NCI-H128 (cell line): ENCODE data around the gene ARL8A.
"Not testable (repeated sequence)": the region's sequence is repeated elsewhere in the genome, so short reads cannot be mapped to it uniquely, and the experiment has no call there.

Experiments used
- DNase-seq: peaks from one replicate; lab custom pipeline; 2025; ENCODE audit not compliant: unreplicated experiment; lab: John Stamatoyannopoulos, UW

ARL8A gene

DNA sequence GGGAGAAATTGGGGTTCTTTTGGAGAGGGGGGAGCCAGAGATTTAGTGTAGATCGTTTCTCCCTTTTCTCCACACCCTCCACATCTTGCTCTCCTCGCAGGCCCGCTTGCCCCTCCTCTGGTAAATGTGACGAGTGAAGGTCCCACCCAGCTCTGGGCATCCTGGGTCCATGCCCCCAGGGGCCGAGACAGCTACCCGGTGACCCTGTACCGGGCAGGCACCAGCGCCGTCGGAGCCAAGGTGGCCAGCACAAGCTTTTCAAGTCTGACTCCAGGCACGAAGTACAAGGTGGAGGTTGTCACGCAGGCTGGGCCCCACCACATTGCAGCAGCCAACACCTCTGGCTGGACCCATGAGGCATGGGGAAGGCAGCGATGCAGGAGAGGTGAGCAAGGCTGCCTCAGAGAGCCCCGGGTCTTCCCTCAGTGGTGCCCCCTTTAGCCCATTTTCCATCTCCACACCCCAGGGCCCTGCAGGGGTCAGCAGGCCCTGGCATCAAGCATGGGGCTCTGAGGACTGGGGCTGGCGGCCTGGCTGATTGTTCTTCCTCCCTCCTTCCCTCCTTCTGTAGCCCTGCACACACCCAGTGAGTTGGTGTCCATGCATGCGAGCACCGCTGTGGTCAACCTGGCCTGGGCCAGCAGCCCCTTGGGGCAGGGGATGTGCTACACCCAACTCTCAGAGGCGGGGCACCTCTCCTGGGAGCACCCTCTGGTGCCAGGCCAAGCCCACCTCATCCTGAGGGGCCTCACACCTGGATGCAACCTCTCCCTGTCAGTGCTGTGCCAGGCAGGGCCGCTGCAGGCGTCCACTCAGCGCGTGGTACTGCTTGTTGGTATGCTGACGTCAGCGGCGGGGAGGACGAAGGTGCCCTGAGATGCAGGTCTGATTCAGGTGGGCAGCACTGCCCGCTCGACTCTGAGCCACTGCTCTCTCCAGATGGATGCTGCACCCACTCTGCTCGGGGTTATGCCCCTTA lies 32.7 kb upstream of the ARL8A start:
- DNase-seq: no peak

DNA sequence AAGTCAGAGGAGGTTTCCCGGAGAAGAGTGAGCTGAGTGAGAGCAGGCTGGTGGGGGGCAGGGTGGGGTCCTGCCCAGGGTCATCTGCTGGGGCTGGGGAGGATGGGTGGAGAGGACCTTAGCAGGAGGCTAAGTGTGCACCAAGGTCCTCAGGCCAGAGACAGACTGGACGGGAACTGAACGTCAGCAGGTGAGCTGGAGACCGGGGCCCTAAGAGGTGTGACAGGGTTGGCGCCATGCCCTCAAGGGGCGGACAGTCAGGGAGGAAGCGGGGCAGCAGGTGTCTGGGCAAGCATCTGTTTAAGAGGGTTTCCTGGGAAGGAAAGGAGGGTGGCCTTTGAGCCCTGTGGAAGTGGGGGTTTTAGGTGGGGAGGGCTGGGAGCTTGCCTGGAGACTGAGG lies 29.5 kb upstream of the ARL8A start:
- DNase-seq: no peak

DNA sequence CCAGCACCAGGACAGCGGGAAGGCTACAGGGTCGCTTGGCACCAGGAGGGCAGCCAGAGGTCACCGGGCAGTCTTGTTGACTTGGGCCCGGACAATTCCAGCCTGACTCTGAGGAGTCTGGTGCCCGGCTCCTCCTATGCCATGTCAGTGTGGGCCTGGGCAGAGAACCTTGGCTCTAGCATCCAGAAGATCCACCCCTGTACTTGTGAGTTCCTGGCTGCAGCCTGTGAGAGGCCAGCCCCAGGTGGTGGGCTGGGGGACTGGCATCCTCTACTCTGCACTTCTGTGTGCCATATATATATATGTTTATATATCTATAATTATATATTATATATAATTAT lies 27.4 kb upstream of the ARL8A start:
- DNase-seq: no peak

DNA sequence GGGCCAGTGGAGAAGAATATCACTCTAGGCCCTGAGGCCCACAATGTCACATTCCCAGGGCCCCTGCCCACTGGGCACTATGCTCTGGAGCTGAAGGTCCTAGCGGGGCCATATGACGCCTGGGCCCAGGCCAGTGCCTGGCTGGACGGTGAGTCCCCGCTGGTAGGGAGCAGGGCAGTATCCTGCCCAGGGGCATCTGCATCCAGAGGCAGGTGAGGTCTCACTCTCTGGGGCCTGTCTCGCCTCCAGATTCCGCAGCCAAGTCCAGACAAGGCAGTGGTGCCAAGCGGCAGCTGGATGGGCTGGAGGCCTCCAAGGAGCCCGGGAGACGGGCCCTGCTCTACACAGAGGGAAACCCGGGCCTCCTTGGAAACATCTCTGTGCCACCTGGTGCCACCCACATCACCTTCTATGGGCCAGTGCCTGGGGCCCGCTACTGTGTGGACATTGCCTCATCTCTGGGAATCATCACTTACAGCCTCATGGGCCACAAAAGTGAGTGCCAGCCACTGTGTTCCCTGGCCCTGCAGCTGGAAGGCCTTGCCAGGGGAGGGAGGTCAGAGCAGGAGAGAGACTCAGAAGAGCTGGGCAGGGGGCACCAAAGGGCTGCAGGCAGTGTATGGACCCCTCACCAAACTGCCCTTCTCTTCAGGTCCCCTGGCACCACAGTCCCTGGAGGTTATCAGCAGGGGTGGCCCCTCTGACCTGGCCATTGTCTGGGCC lies 26.9 kb upstream of the ARL8A start:
- no peak for DNase-seq

DNA sequence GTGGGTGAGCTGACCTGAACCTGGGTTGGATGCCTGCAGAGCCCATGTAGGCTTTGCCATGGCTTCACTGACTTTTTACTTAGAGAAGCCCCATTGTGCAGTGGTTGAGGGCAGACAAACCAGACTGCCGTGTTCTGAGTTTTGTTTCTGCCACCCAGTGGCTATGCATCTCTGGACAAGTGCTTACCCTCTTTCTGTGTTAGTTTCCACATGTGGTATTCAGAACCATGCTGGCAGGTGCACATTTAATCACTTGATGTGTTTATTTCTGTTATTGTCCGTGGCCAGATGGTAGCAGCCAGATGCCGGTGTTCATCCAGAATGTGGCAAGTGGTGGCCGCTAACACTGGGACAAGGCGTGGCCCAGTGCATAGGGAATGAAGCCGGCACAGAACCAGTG lies 26.2 kb upstream of the ARL8A start:
- DNase-seq: no peak

DNA sequence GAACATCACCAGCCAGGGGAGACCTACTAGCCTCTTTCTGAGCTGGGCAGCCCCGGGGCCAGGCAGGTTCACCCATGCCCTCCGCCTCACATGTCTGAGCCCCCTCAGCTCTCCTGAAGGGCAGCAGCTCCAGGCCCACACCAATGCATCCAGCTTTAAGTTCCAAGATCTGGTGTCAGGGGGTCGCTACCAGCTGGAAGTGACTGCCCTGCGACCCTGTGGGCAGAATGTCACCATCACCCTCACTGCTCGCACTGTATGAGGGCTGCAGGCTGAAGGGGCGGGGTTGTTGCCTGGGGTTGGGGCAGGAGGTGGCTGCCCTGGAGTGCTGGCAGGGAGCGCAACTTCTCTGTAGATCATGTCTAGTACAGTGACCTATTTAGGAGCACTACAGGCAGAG lies 24.3 kb upstream of the ARL8A start:
- DNase-seq: no peak

DNA sequence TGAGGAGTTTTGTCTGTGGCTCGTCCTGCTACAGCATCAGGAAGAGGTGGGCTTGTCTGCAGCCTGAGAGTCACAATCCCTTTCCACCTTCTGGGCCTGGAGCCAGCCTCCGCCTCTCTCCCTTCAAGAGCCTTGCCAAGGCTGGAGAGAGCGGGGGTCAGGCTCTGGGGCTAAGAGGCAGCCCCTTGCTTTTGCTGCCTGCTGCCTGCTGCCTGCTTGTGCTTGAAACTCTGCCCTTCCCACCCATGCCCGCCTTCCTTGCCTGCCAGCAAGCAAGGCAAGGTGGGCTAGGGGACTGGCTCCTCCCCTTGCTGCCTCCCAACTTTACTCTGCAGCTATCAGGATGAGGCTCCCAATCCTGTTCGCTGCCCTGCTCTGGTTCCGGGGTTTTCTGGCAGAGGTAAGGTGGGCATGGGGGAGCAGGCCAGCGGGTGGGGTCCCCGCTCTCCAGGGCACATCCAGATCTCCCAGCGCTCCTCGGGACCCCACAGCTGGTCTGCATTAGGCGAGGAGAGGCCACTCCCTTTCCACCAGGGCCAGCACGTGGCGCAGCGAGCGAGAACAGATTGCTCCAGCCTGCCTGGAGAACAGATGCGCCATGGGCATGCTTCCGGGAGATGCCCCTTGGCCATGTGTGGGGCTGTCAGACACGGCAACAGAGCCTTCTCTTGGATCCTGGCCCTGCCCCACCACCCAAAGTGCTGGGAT lies 23.3 kb upstream of the ARL8A start:
- no peak for DNase-seq

DNA sequence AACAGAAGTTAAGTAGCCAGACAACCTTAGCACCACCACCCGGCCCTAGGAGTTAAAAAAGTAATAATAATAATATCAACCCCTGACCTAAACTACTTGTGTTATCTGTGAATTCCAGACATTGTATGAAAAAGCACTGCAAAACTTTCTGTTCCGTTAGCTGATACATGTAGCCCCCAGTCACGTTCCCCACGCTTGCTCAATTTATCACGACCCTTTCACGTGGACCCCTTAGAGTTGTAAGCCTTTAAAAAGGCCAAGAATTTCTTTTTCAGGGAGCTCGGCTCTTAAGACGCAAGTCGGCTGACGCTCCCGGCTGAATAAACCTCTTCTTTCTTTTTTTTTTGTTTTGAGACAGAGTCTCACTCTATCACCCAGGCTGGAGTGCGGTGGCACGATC lies 22.5 kb upstream of the ARL8A start:
- DNase-seq: not testable (repeated sequence)

DNA sequence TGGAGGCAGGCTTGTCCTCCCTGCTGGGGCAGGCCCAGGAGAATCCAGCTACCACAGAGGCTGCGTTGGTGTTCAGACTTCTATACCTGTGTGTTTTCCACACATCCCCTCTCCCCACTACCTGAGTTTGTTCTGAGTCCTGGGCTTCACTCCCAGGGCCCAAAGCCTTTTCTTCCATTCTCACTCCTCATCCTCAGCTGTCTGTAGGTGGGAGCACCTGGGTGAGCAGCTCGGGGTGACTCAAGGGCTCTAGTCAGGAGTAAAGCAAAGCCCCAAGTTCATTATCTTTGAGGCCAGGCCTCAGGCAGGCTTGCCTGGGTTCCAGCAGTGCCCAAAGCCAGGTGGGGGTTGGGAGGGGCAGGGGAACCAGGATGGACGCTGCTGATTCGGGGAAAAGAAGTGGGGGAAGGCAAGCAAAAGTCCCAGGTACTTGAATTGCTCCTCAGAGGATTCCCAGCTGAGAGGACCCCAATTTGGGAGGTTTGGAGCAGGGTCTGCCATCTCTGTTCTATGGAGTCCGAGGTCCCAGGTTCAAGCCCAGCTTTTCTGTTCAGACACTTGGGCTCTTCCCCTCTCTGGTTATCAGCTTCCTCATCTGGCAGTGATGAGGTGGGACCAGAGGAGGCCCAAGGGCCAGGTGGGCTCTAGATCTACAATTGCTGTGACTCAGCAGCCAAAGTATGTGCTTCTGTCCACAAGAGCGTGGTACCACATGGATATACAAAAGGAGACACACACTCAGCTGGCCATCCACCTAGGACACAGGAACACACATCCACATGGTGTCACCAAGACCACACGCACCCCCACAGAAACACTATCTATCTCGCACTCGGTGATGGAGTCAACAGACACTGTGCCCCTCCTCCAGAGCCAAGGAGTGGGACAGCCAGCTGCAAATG lies 21.7 kb upstream of the ARL8A start:
- no peak for DNase-seq

DNA sequence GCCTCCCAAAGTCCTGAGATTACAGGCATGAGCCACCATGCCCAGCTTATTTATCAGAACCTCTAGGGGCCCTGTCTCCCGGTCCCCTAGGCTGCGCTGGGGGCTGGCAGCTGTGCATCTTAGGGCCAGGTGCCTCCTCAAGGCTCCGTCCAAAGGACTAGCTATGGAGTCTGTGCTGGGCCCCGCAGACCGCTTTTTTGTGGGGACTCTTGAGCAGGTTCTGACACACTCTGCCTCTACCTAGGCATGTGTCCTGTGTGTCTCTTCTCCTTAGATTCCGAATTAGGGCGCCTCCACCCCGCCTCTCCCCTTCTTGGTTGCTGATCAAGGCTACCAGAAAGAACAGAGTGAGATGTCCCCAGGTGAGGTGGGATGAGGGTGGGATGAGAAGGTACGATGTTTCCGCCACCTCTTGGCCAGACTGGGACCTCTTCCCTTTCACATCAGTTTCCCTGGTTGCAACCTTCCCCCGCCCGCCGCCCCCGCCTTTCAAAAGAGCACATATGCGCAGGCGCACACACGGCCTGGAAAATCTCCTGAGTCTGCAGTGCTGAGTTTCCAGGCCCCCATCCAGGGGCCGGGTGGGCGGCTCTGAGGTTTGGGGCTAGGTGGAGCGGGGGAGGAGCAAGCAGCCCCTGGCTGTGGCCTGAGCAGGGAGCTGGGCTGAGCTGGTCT lies 20.9 kb upstream of the ARL8A start:
- no peak for DNase-seq

DNA sequence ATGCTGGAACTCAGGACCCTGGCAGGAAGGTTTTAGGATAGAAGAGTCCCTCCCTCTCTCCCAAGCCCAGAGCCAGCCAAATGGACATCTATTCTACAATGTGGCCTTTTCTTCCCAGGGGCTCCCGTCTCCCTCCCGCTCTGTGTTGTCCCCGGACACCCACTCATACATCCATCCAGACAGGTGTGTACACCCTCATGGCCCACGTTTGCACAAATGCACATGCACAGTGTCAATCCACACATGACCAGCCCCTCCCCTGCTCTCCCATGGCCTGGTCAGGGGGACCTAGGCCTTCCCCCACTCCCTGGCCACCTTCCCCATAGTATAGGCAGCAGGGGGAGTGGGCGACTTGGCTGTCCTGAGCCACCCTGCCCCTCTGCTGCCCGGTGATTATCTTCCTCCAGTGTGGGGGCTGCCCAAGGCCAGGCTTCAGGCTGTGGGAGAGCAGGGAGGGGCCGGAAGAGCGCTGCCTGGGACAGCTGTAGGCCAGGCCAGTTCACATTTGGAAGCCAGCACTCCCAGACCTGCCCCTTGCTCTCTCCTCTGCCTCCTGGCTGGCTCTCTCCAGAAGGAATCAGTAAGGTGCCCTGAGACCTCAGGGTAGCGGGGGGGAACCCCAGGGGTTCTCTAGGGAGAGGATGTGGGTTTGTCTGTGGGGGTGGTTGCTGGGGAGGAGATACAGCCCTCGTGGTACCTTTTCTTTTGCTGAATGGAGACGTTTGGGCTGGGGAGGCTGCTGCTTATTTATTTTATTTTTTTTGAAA lies 19.9 kb upstream of the ARL8A start:
- no peak for DNase-seq

DNA sequence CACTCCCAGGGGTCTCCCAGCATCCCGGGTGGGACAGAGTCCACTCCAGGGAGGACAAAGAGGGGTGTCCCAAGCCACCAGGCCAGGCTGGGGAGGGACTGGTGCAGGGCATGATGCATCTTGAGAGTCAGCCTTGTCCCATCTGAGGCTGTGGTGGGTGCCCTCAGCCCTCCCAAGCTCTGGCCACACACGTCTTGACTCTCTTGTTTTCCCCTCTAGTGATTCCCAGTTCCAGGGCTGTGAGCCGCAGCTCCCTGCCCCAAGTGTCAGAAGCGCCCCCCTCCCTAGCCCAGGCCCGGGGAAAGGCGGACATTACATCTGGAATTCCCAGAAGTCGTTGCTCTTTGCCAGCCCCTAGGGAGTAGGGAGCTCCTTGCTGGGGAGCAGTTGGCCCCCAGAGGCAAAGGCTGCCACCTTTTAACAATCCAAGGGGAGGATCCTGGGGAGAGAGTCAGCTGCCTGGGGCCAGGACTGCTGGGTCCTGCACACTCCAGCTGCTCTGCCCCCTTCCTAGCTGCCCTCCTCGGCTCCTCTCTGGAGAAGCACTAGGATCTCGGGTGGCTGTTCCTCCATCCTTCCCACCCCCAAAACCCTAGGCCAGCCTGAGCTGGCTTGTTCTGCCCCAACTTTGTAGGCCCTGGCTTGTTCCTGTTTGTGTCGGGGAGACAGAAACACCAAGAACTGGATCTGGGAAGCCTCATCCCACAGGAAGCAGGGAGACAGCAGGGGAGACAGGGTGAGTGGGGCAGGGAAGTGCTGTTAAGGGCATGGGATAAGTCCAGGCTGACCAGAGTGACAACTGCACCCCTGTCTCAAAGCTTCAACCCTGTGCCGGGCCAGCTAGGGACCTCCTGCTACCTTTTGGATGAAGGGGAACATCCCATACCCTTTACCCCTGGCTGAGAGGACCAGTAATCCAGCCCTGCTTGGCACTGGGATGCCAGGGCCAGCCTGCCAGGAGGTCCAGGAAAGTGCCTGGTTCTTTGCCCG lies 19.0 kb upstream of the ARL8A start:
- DNase-seq: no peak

DNA sequence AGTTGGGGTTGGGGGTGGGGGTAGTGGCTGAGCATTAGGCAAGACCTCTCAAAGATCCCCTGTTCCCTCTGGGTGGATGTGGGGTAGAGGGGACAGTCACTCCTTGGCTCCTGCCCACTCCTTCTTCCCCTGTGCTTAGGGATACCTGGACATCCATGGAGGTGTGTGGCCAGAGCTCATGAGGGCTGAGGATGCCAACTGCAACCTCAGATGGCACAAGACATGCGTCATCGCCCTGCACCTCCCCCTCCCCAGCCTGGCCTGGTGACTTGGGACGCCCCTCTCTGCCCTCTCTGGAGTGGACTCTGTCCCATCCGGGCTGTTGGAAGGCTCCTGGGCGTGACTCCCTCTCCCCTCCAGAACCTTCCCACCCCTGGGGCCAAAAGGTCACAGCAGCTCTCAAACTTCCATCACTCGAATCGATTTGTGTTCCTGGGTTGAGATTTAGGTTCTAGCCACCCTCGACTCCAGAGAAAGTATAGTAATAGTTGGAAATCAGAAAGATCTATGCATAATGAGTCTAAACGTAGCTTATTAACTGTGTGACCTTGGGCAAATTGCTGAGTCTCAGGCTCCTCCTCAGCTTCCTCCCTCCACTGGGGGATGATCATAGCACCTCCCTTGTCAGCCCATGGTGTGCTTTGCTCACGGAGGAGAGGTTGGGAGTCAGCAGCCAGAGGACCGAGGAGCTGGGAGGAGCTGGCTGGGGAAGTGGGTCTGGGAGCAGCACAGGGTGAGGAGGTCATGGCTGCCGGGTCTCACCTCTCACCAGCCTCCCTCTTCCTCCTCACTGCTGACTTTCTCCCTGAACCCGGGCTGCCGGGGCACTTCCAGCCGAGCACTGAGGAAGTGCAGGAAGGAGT lies 18.1 kb upstream of the ARL8A start:
- no peak for DNase-seq

DNA sequence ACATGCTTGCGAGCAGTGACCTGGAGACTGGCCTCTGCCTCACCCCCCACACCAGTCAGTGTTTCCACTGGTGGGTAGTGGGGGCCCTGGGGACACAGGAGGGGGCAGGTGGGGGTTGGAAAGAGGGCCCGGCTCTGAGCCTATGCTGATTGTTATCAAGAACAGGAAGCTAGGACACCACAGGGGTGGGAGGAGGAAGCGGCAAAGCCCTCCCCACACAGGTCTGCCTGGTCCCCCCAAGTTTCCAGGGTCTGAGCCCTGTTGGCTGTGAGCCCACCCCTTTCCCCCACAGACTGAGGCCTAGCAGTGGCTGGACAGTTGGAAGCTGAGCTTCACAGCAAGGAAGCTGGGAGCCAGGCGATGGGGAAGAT lies 17.5 kb upstream of the ARL8A start:
- no peak for DNase-seq

DNA sequence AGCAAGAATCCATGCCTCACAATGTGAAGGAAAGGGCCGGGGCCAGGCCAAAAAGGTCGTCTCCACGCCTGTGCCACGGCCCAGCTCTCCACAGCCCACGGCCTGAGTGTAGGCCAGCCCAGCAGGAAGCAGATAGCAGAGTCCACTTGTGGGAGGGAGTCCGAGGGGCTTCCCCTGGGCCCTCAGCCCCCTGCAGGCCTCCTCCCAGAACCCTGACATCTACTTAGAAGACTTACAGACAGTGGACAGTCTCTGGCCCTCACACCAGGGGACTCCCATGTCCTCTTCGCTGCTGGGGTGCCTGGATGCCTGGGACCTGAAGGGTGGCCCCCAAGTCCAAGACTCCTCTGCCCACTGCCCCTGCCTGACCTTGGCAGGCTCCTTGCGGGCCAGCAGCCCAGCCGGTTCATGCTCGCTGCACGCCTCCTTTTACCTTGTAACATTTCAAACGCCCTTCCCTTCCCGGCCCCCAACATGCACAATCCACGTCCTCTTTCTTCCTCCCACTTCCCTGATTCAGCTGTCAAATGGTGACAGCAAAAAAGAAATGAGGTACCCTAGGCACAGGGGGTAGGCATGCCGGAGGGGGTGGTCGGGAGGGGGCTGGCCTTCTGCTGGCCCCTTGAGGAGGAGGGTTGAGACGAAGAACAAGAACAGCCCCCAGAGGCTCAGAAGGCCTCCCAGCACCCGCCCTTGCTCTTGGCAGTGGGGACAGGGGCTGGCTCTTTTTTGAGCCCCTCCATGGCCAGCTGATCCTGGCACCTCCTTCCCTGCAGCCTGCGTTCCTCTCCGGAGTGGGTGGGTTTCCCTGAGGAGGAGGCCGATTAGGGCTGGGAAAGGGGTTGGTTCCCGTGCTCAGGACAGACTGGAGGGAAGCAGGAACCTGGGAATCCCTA lies 16.9 kb upstream of the ARL8A start:
- no peak for DNase-seq

DNA sequence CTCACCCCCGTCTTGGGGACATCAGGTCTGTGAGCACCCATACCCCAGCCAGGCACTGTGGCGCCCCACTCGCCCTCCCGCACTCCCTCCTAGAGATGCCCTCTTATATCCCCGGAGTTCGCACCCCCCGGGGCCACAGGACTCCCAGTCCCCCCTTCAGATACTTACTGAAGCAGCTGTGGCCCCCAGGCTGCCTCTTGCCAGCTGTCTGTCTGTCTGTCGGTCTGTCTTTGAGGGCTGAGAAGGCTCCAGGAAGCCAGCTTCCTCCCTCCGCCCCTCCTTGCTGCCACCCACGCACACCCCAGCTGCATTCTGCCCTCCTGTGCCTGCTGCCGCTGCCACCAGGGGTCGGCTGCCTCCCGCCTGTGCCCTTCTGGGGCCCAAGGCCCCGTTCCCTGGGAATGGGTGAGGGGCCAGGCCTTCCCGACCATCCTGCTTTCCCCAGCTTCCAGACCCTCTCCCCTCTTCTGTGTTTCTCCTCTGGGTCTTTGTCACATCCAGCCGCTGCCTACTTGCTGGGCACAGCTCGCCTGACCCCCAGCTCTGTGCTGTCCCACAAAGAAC lies 15.9 kb upstream of the ARL8A start, which contains the start of gene PTPN7:
Gene PTPN7, minus strand, starts transcription at position 226 of the 564 bp plus-strand sequence. CDS start 1,200 bp downstream, outside the sequence.
- no peak for DNase-seq
